GM12878 (cell line): ENCODE results near the gene CACNA2D3.

Experiments used
- BRCA1 ChIP-seq: IDR thresholded peaks from 2 replicates; pipeline ENCODE4 v1.6.1; 2011; ENCODE audit warnings: low read depth, low read length, improper control_type of control experiment
- CTCF ChIP-seq, 3 experiments: IDR thresholded peaks in 2 of 3; conservative IDR thresholded peaks in 1 of 3; 2 replicates each; pipeline ENCODE4 v1.5.1; 2011; ENCODE audit warnings: low read depth in 3 of 3, low read length in 3 of 3, mild to moderate bottlenecking in 3 of 3, control low read depth in 2 of 3, moderate library complexity in 2 of 3, inconsistent platforms in 1 of 3, mixed read lengths in 1 of 3; ENCODE audit not compliant: control insufficient read depth in 2 of 3, insufficient read depth in 1 of 3; ENCODE audit errors: extremely low read depth in 1 of 3
- NKRF ChIP-seq: fragments of 450-650 bp; conservative IDR thresholded peaks from 2 replicates; pipeline ENCODE4 v1.6.1; 2017; ENCODE audit warnings: mild to moderate bottlenecking, moderate library complexity
- POLR2A ChIP-seq: IDR thresholded peaks from 2 replicates; pipeline ENCODE4 v1.6.1; 2011; ENCODE audit warnings: low read depth, mild to moderate bottlenecking, low read length

- TF ChIP-seq CTCF (IDR thresholded peaks at IDR 0.05 in 2 of 3, conservative IDR thresholded peaks at IDR 0.05 in 1 of 3; ENCODE audit: control insufficient read depth in 2 of 3, extremely low read depth in 1 of 3, insufficient read depth in 1 of 3, low read depth in 3 of 3, low read length in 3 of 3): no peak
- no peak for TF ChIP-seq NKRF
- no peak for TF ChIP-seq POLR2A
- no peak for TF ChIP-seq BRCA1
Observed at GRCh38 chr3:55097441-55097840, 975.1 kb downstream of the CACNA2D3 start.
